Gastroesophageal sphincter (tissue), 3 donors: ENCODE measurements around the gene REC8.

Source experiments
- CTCF ChIP-seq, 4 experiments: fragments of 200-600 bp in 2 of 4; fragments of 450-650 bp in 2 of 4; sonication (generic) in 1 of 4; IDR thresholded peaks; one replicate each; pipeline ENCODE4 v1.5.1; 2017 to 2019; ENCODE audit warnings: antibody characterized with exemption in 4 of 4, mild to moderate bottlenecking in 2 of 4, moderate library complexity in 2 of 4
- POLR2A ChIP-seq, 2 donors: fragments of 450-650 bp; IDR thresholded peaks; one replicate each; pipeline ENCODE4 v1.6.1; 2017; ENCODE audit warnings: antibody characterized with exemption in 2 of 2, mild to moderate bottlenecking in 2 of 2, moderate library complexity in 1 of 2
- POLR2AphosphoS5 ChIP-seq: sonication (generic); formaldehyde crosslinking; IDR thresholded peaks from one replicate; pipeline ENCODE4 v1.6.1; 2017; ENCODE audit warnings: antibody characterized with exemption

GRCh38 chr14:24184104-24184970 lies 12.5 kb downstream of the REC8 start:
- TF ChIP-seq CTCF (IDR thresholded peaks at IDR 0.05), result no peak
- no peak for TF ChIP-seq POLR2A (IDR thresholded peaks at IDR 0.05)
- no peak for TF ChIP-seq POLR2AphosphoS5
